ENCODE data around the gene CLMP. TPM values are rescaled to one million over a fixed set of nuclear protein-coding genes. Genes with fewer than 3 reads are reported as not detected.

CLMP gene
- total RNA-seq, 4 donors from 2014 or later, result 169 to 215 (median 197) TPM

DNA sequence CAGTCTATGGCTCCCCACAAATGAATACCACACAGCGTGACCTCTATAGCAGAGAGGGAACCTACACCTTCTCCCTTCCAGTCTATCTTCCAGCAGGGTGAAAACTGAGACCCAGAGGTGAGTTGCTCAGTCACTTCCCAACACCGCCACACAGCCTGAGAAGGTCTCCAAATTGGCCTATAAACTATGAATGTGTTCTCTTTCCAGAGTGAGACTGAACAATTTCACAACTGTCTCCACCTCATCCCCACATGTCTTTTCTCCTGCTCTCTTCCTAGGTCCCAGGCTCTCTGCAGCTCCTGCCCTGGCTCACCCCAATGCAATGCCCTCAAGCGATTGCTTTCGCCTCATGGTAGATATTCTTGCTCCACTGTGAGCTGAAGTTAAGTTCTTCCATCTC, 14.0 kb downstream of the CLMP start:
- no peak for DNase-seq (ENCODE audit: extremely low spot score)
- H3K4me3 ChIP-seq, result no peak overlapping the region
- H3K36me3 ChIP-seq, result no peaks in the 10 kb centered on the region
- peaks cover 5 to 100% (median 100%) of the 10 kb centered on the region in 4 donors for H3K4me1 ChIP-seq
- peaks cover 0 to 2% (median 0%) of the 10 kb centered on the region in 4 donors for H3K27me3 ChIP-seq
- H3K27ac ChIP-seq (replicated peaks in 1 of 4), result peak overlapping the region; percentile 76 to 90 (median 85)
- TF ChIP-seq EP300 (IDR thresholded peaks at IDR 0.05) (no peak), CTCF (IDR thresholded peaks at IDR 0.05) (no peak), POLR2AphosphoS5 (IDR thresholded peaks at IDR 0.05) (peak in 1 of 2 donors; percentile 11)
- intact Hi-C loops (cut with DNase I), result no loop called here
- WGBS, result 100% methylated on average over 3 of the region's 4 CpGs
- H3K9me3 ChIP-seq, result no peaks in the 10 kb centered on the region

GRCh38 chr11:123180574-123180973, 14.5 kb downstream of the CLMP start:
- peak overlapping the region; percentile 76 to 90 (median 85) for H3K27ac ChIP-seq (replicated peaks in 1 of 4)
- no peaks in the 10 kb centered on the region for H3K36me3 ChIP-seq
- DNase-seq (ENCODE audit: extremely low spot score), result no peak
- H3K9me3 ChIP-seq, result no peaks in the 10 kb centered on the region
- H3K4me3 ChIP-seq, result no peak overlapping the region
- peaks cover 6 to 100% (median 100%) of the 10 kb centered on the region in 4 donors for H3K4me1 ChIP-seq
- intact Hi-C loops (cut with DNase I), result no loop called here
- H3K27me3 ChIP-seq, result peaks cover 0 to 2% (median 0%) of the 10 kb centered on the region in 4 donors
- no peak for TF ChIP-seq POLR2AphosphoS5 (IDR thresholded peaks at IDR 0.05)
- WGBS, result 59% methylated on average over 2 of the region's 2 CpGs

DNA sequence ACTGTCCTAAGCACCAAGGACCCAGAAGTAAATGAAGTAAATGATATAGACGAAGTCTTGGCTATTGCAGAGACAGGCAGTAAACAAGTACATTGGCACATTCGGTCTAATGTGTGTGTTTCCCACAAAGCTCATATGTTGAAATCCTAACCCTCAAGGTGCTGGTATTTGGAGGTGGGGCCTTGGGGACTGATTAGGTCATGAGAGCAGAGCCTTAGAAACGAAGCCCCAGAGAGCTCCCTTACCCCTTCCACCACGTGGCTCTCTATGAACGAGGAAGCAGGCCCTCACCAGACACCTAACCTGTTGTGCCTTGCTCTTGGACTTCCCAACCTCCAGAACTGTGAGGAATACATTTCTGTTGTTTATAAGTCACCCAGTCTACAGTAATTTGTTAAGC, 14.9 kb downstream of the CLMP start:
- Histone ChIP-seq H3K36me3 (no peaks in the 10 kb centered on the region), H3K27ac (replicated peaks in 1 of 4) (peak overlapping the region; percentile 76 to 90 (median 85)), H3K9me3 (no peaks in the 10 kb centered on the region), H3K27me3 (no peaks in the 10 kb centered on the region), H3K4me3 (no peak overlapping the region), H3K4me1 (peaks cover 10 to 100% (median 100%) of the 10 kb centered on the region in 4 donors)
- 61% methylated on average over 5 of the region's 5 CpGs for WGBS
- TF ChIP-seq POLR2AphosphoS5 (IDR thresholded peaks at IDR 0.05), result no peak
- TF ChIP-seq CTCF (IDR thresholded peaks at IDR 0.05), result no peak
- no peak for DNase-seq (ENCODE audit: extremely low spot score)
- intact Hi-C loops (cut with DNase I), result no loop called here

DNA sequence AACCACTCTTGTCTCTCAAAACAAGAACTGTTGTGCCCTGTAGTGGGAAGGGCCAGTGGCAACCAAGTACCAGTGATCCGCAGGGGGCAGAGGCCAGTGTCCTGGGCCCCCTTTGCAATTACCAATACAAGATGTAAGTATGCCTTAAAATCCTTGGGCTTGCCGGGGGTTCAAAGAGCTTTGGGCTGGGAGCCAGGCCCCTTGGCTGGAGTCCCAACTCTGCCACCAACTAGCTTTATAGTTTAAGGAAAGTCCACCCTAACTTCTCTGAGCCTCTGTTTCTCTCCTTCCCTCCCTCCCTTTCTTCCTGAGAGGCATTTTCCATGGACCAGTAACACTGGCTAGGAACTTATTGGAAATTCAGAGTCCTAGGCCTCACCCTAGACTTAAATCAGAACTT, 15.5 kb downstream of the CLMP start:
- peaks cover 13 to 100% (median 100%) of the 10 kb centered on the region in 4 donors for H3K4me1 ChIP-seq
- peak overlapping the region; percentile 76 to 90 (median 85) for H3K27ac ChIP-seq (replicated peaks in 1 of 4)
- H3K9me3 ChIP-seq, result no peaks in the 10 kb centered on the region
- no peak for DNase-seq (ENCODE audit: extremely low spot score)
- H3K27me3 ChIP-seq, result no peaks in the 10 kb centered on the region
- intact Hi-C loops (cut with DNase I), result no loop called here
- H3K36me3 ChIP-seq, result no peaks in the 10 kb centered on the region
- TF ChIP-seq POLR2A (IDR thresholded peaks at IDR 0.05; ENCODE audit: low read depth), result no peak
- no peak for TF ChIP-seq CTCF (IDR thresholded peaks at IDR 0.05)
- TF ChIP-seq EP300 (IDR thresholded peaks at IDR 0.05), result no peak
- no peak for TF ChIP-seq POLR2AphosphoS5 (IDR thresholded peaks at IDR 0.05)
- WGBS, result no CpG with 5 or more reads among the region's 2 CpGs
- H3K4me3 ChIP-seq, result no peak overlapping the region

- intact Hi-C loops (cut with DNase I), result no loop called here
- no peak for DNase-seq (ENCODE audit: extremely low spot score)
- H3K4me1 ChIP-seq, result peaks cover 13 to 100% (median 100%) of the 10 kb centered on the region in 4 donors
- no peaks in the 10 kb centered on the region for H3K27me3 ChIP-seq
- H3K9me3 ChIP-seq, result no peaks in the 10 kb centered on the region
- no peak overlapping the region for H3K4me3 ChIP-seq
- no peaks in the 10 kb centered on the region for H3K36me3 ChIP-seq
- H3K27ac ChIP-seq (replicated peaks in 1 of 4), result peak overlapping the region; percentile 76 to 90 (median 85)
- TF ChIP-seq POLR2AphosphoS5 (IDR thresholded peaks at IDR 0.05) (no peak), EP300 (IDR thresholded peaks at IDR 0.05) (no peak), POLR2A (IDR thresholded peaks at IDR 0.05; ENCODE audit: low read depth) (no peak), CTCF (IDR thresholded peaks at IDR 0.05) (no peak)
- 77% methylated on average over 1 of the region's 1 CpG for WGBS
These were observed 16.9 kb downstream of the CLMP start for GRCh38 chr11:123178186-123178585.

All from esophagus muscularis mucosa (tissue), 4 donors.